Body of pancreas (tissue), 4 donors: ENCODE data around the gene GRID1. TPM values are rescaled to one million over a fixed set of nuclear protein-coding genes. Genes with fewer than 3 reads are reported as not detected.

Experiments
- ATAC-seq: fragments of 150-250 bp; one replicate; pipeline ENCODE4 v1.9.1; 2016
- DNase-seq, 4 donors: peaks; one replicate each; pipeline ENCODE4 v3.0.0-alpha.2; 2019
- H3K27ac ChIP-seq, 4 donors: fragments of 200-600 bp; sonication (generic); 1 replicate in 3 of 4; 2 replicates in 1 of 4; pipeline versions ENCODE4 v1.5.1 to v1.6.1; 2016 to 2019; ENCODE audit warnings: mild to moderate bottlenecking in 1 of 4, mixed read lengths in 1 of 4, moderate library complexity in 1 of 4
- H3K27me3 ChIP-seq, 2 donors: fragments of 200-600 bp; sonication (generic); one replicate each; pipeline ENCODE4 v1.6.0; 2016; ENCODE audit warnings: mild to moderate bottlenecking in 1 of 2
- H3K36me3 ChIP-seq, 2 donors: fragments of 200-600 bp; sonication (generic); replicated peaks in 1 of 2; 2 replicates each; pipeline ENCODE4 v1.5.1; 2016; ENCODE audit warnings: low read depth in 2 of 2; ENCODE audit not compliant: insufficient read depth in 1 of 2
- H3K4me1 ChIP-seq: fragments of 200-600 bp; sonication (generic); one replicate; pipeline ENCODE4 v1.6.0; 2016
- H3K4me3 ChIP-seq, 2 donors: fragments of 200-600 bp; sonication (generic); 1 replicate in 1 of 2; 2 replicates in 1 of 2; pipeline ENCODE4 v1.5.1; 2016 to 2019
- H3K9me3 ChIP-seq, 3 donors: fragments of 200-600 bp; sonication (generic); 1 replicate in 2 of 3; 2 replicates in 1 of 3; pipeline ENCODE4 v1.5.1; 2016
- CTCF ChIP-seq, 7 experiments: fragments of 450-650 bp in 4 of 7; fragments of 200-600 bp in 3 of 7; sonication (generic) in 3 of 7; IDR thresholded peaks; one replicate each; pipeline ENCODE4 v1.5.1; 2016 to 2019; ENCODE audit warnings: antibody characterized with exemption in 7 of 7
- POLR2A ChIP-seq, 3 donors: fragments of 450-650 bp; IDR thresholded peaks; one replicate each; pipeline ENCODE4 v1.6.1; 2016; ENCODE audit warnings: antibody characterized with exemption in 3 of 3, mild to moderate bottlenecking in 2 of 3
- WGBS, 2 donors: methylation state at CpG; one replicate each; pipeline ENCODE4 v1.1.5; 2017; 5-methylcytosine and 5-hydroxymethylcytosine counted together
- intact Hi-C: fragments of 100-400 bp; cut with DNase I; formaldehyde crosslinking; loops from one replicate; pipeline ENCODE4 v1.15.1; 2023
- total RNA-seq, 2 donors: library from RNA; depleted of rRNA; stranded (reverse); fragments of >200 nt; gene quantifications; one replicate each; pipeline ENCODE4 v1.1.0, GENCODE V29; 2016

Gene GRID1
- total RNA-seq, 2 donors from 2014 or later: 1.0 to 1.6 TPM

GRCh38 chr10:85623342-85623741 lies 743.3 kb downstream of the GRID1 start:
- H3K4me3 ChIP-seq: no peak overlapping the region
- no peaks in the 10 kb centered on the region for H3K36me3 ChIP-seq
- no peak overlapping the region for H3K27ac ChIP-seq
- no peak for DNase-seq
- H3K4me1 ChIP-seq: no peaks in the 10 kb centered on the region
- intact Hi-C loops: no loop called here
- ATAC-seq: no peak
- H3K9me3 ChIP-seq: no peaks in the 10 kb centered on the region
- whole genome bisulfite sequencing, 2 donors: 64 to 82% methylated on average over 2 of the region's 2 CpGs
- no peaks in the 10 kb centered on the region for H3K27me3 ChIP-seq
- TF ChIP-seq POLR2A (IDR thresholded peaks at IDR 0.05) (no peak), CTCF (IDR thresholded peaks at IDR 0.05) (no peak)

- Histone ChIP-seq H3K4me3 (no peak overlapping the region), H3K9me3 (no peaks in the 10 kb centered on the region), H3K27me3 (no peaks in the 10 kb centered on the region), H3K36me3 (no peaks in the 10 kb centered on the region), H3K27ac (no peak overlapping the region), H3K4me1 (no peaks in the 10 kb centered on the region)
- DNase-seq (no peak), ATAC-seq (no peak)
- WGBS, 2 donors: 87 to 95% methylated on average over 3 of the region's 3 CpGs
- intact Hi-C loops: no loop called here
- no peak for TF ChIP-seq POLR2A (IDR thresholded peaks at IDR 0.05)
- TF ChIP-seq CTCF (IDR thresholded peaks at IDR 0.05): no peak
These were observed 744.2 kb downstream of the GRID1 start for GRCh38 chr10:85622425-85622824.

GRCh38 chr10:85621562-85621961 lies 745.0 kb downstream of the GRID1 start:
- ATAC-seq: peak; percentile 65
- WGBS, 2 donors: 3 to 5% methylated on average over 2 of the region's 2 CpGs

GRCh38 chr10:85620807-85621206 lies 745.8 kb downstream of the GRID1 start:
- DNase-seq (no peak), ATAC-seq (no peak)
- Histone ChIP-seq H3K4me1 (no peaks in the 10 kb centered on the region), H3K36me3 (no peaks in the 10 kb centered on the region), H3K27ac (no peak overlapping the region), H3K4me3 (no peak overlapping the region), H3K27me3 (no peaks in the 10 kb centered on the region), H3K9me3 (no peaks in the 10 kb centered on the region)
- WGBS, 2 donors: 83 to 93% methylated on average over 3 of the region's 3 CpGs
- intact Hi-C loops: no loop called here
- TF ChIP-seq CTCF (IDR thresholded peaks at IDR 0.05) (no peak), POLR2A (IDR thresholded peaks at IDR 0.05) (no peak)

More at GRCh38 chr10:85621562-85621961, 745.0 kb downstream of the GRID1 start:
- Histone ChIP-seq H3K4me1 (no peaks in the 10 kb centered on the region), H3K4me3 (no peak overlapping the region), H3K27me3 (no peaks in the 10 kb centered on the region), H3K27ac (peak overlapping the region in 1 of 4 donors; percentile 48), H3K9me3 (no peaks in the 10 kb centered on the region), H3K36me3 (no peaks in the 10 kb centered on the region)
- intact Hi-C loops: no loop called here
- TF ChIP-seq CTCF (IDR thresholded peaks at IDR 0.05) (no peak), POLR2A (IDR thresholded peaks at IDR 0.05) (no peak)
- DNase-seq: peak in 2 of 4 donors; percentile 13 to 33

- DNase-seq (no peak), ATAC-seq (no peak)
- 89 to 90% methylated on average over 5 to 7 of the region's 9 CpGs for WGBS, 2 donors
- H3K27ac ChIP-seq: no peak overlapping the region
- no peak overlapping the region for H3K4me3 ChIP-seq
- H3K36me3 ChIP-seq: no peaks in the 10 kb centered on the region
- intact Hi-C loops: no loop called here
- H3K9me3 ChIP-seq: no peaks in the 10 kb centered on the region
- H3K27me3 ChIP-seq: no peaks in the 10 kb centered on the region
- H3K4me1 ChIP-seq: no peaks in the 10 kb centered on the region
- TF ChIP-seq POLR2A (IDR thresholded peaks at IDR 0.05): no peak
- no peak for TF ChIP-seq CTCF (IDR thresholded peaks at IDR 0.05)
These were observed 746.8 kb downstream of the GRID1 start for GRCh38 chr10:85619832-85620231.
